HG03575 (cell line): ENCODE measurements around the gene CRMP1.
"Not testable (repeated sequence)": the region's sequence is repeated elsewhere in the genome, so short reads cannot be mapped to it uniquely, and the experiment has no call there.

ENCODE experiments used
- ATAC-seq: cut with Tn5 transposase; IDR thresholded peaks from one replicate; pipeline ENCODE4 v1.9.1; 2021; ENCODE audit not compliant: unreplicated experiment, insufficient number of reproducible peaks, low FRiP score; ENCODE audit errors: extremely low read depth

Gene CRMP1

GRCh38 chr4:5836943-5837342 lies 55.9 kb downstream of the CRMP1 start:
- no peak for ATAC-seq

- ATAC-seq, result no peak
Observed at GRCh38 chr4:5828005-5828391, 64.9 kb downstream of the CRMP1 start.

GRCh38 chr4:5827108-5828004 lies 65.5 kb downstream of the CRMP1 start:
- no peak for ATAC-seq

GRCh38 chr4:5826437-5827107 lies 66.3 kb downstream of the CRMP1 start:
- ATAC-seq, result no peak

GRCh38 chr4:5825321-5826041 lies 67.4 kb downstream of the CRMP1 start:
- no peak for ATAC-seq

GRCh38 chr4:5824635-5825034 lies 68.3 kb downstream of the CRMP1 start:
- no peak for ATAC-seq

GRCh38 chr4:5824227-5824626 lies 68.7 kb downstream of the CRMP1 start:
- no peak for ATAC-seq

- ATAC-seq, result no peak
Observed at GRCh38 chr4:5823542-5824211, 69.2 kb downstream of the CRMP1 start.

- no peak for ATAC-seq
Observed at GRCh38 chr4:5822619-5823018, 70.3 kb downstream of the CRMP1 start.

GRCh38 chr4:5821665-5822358 lies 71.1 kb downstream of the CRMP1 start:
- no peak for ATAC-seq

GRCh38 chr4:5816851-5817375 lies 76.0 kb downstream of the CRMP1 start:
- no peak for ATAC-seq

GRCh38 chr4:5816101-5816500 lies 76.8 kb downstream of the CRMP1 start:
- ATAC-seq, result no peak

GRCh38 chr4:5815641-5816040 lies 77.2 kb downstream of the CRMP1 start:
- no peak for ATAC-seq

GRCh38 chr4:5814421-5814820 lies 78.5 kb downstream of the CRMP1 start:
- ATAC-seq, result no peak

- no peak for ATAC-seq
Observed at GRCh38 chr4:5813882-5814255, 79.0 kb downstream of the CRMP1 start.

- no peak for ATAC-seq
Observed at GRCh38 chr4:5812506-5813229, 80.2 kb downstream of the CRMP1 start.

GRCh38 chr4:5812057-5812456 lies 80.8 kb downstream of the CRMP1 start:
- not testable (repeated sequence) for ATAC-seq
